Stimulated activated naive CD8-positive, alpha-beta T cell treated with anti-CD3 and anti-CD28 coated beads, Interleukin-15, amount 100 ng/mL, for 72 hours (primary cell): Measurements from ENCODE around the gene DDX20.
A peak's percentile ranks its signal among the peaks of the same experiment; 100 is the strongest.
"Not testable (repeated sequence)": the region's sequence is repeated elsewhere in the genome, so short reads cannot be mapped to it uniquely, and the experiment has no call there.

Experiments
- ATAC-seq: fragments of 150-1000 bp; cut with Tn5 transposase; 2 replicates; pipeline ENCODE4 v1.10.0; 2021; ENCODE audit warnings: mild to moderate bottlenecking, moderate library complexity
- DNase-seq, 2 donors: peaks; one replicate each; pipeline ENCODE4 v3.0.0; 2021 to 2022
- H3K27ac Mint-ChIP-seq, 2 donors: one replicate each; pipeline ENCODE4 v1.8.0; 2022; ENCODE audit warnings: mild to moderate bottlenecking in 2 of 2, mixed read lengths in 2 of 2, moderate library complexity in 2 of 2
- H3K27me3 Mint-ChIP-seq: one replicate; pipeline ENCODE4 v1.8.0; 2022; ENCODE audit warnings: mixed read lengths
- H3K4me1 Mint-ChIP-seq: one replicate; pipeline ENCODE4 v1.8.0; 2022; ENCODE audit warnings: mild to moderate bottlenecking, mixed read lengths
- H3K4me3 Mint-ChIP-seq, 2 donors: one replicate each; pipeline ENCODE4 v1.8.0; 2022; ENCODE audit warnings: mild to moderate bottlenecking in 2 of 2, mixed read lengths in 2 of 2, moderate library complexity in 1 of 2
- H3K9me3 Mint-ChIP-seq, 2 donors: one replicate each; pipeline ENCODE4 v1.8.0; 2022; ENCODE audit warnings: mixed read lengths in 2 of 2

Gene DDX20

GRCh38 chr1:111789666-111790316 is 34.1 kb downstream of the DDX20 start:
- Mint-ChIP-seq H3K4me1 (no peaks in the 10 kb centered on the region), H3K27me3 (peaks cover 21% of the 10 kb centered on the region), H3K4me3 (no peak overlapping the region), H3K27ac (no peak overlapping the region), H3K9me3 (no peaks in the 10 kb centered on the region)
- DNase-seq (no peak), ATAC-seq (no peak)

GRCh38 chr1:111791776-111792175 is 36.1 kb downstream of the DDX20 start:
- H3K27me3 Mint-ChIP-seq = peaks cover 21% of the 10 kb centered on the region
- no peak overlapping the region for H3K27ac Mint-ChIP-seq
- H3K4me3 Mint-ChIP-seq = no peak overlapping the region
- ATAC-seq = no peak
- H3K4me1 Mint-ChIP-seq = no peaks in the 10 kb centered on the region
- no peak for DNase-seq
- no peaks in the 10 kb centered on the region for H3K9me3 Mint-ChIP-seq

GRCh38 chr1:111792249-111792648 is 36.5 kb downstream of the DDX20 start:
- Mint-ChIP-seq H3K4me3 (no peak overlapping the region), H3K9me3 (no peaks in the 10 kb centered on the region), H3K27ac (no peak overlapping the region), H3K27me3 (peaks cover 21% of the 10 kb centered on the region), H3K4me1 (no peaks in the 10 kb centered on the region)
- ATAC-seq (no peak), DNase-seq (no peak)

- ATAC-seq (no peak), DNase-seq (no peak)
- Mint-ChIP-seq H3K27me3 (peaks cover 21% of the 10 kb centered on the region), H3K4me3 (no peak overlapping the region), H3K27ac (peak overlapping the region in 1 of 2 donors; percentile 22), H3K9me3 (no peaks in the 10 kb centered on the region), H3K4me1 (no peaks in the 10 kb centered on the region)
These were observed 38.2 kb downstream of the DDX20 start for GRCh38 chr1:111793923-111794322.

- ATAC-seq (no peak), DNase-seq (no peak)
- Mint-ChIP-seq H3K27me3 (peaks cover 21% of the 10 kb centered on the region), H3K9me3 (peaks cover 0 to 6% of the 10 kb centered on the region in 2 donors), H3K4me1 (no peaks in the 10 kb centered on the region), H3K4me3 (no peak overlapping the region), H3K27ac (no peak overlapping the region)
These were observed 39.7 kb downstream of the DDX20 start for GRCh38 chr1:111795401-111795800.

GRCh38 chr1:111798580-111798979 is 42.9 kb downstream of the DDX20 start:
- Mint-ChIP-seq H3K4me3 (no peak overlapping the region), H3K4me1 (no peaks in the 10 kb centered on the region), H3K9me3 (peaks cover 0 to 6% of the 10 kb centered on the region in 2 donors), H3K27me3 (no peaks in the 10 kb centered on the region), H3K27ac (no peak overlapping the region)
- DNase-seq = no peak
- ATAC-seq = no peak

- not testable (repeated sequence) for H3K27me3 Mint-ChIP-seq, ATAC-seq, H3K4me3 Mint-ChIP-seq, H3K27ac Mint-ChIP-seq, H3K4me1 Mint-ChIP-seq, DNase-seq, H3K9me3 Mint-ChIP-seq
These were observed 44.0 kb downstream of the DDX20 start for GRCh38 chr1:111799722-111800121.

GRCh38 chr1:111801071-111801850 is 45.6 kb downstream of the DDX20 start:
- Mint-ChIP-seq H3K27me3 (no peaks in the 10 kb centered on the region), H3K4me3 (no peak overlapping the region), H3K4me1 (no peaks in the 10 kb centered on the region), H3K27ac (peak overlapping the region in 1 of 2 donors; percentile 7), H3K9me3 (peaks cover 0 to 6% of the 10 kb centered on the region in 2 donors)
- ATAC-seq (no peak), DNase-seq (no peak)

- peaks cover 0 to 6% of the 10 kb centered on the region in 2 donors for H3K9me3 Mint-ChIP-seq
- no peaks in the 10 kb centered on the region for H3K27me3 Mint-ChIP-seq
- ATAC-seq (no peak), DNase-seq (no peak)
- no peaks in the 10 kb centered on the region for H3K4me1 Mint-ChIP-seq
- H3K4me3 Mint-ChIP-seq = no peak overlapping the region
- H3K27ac Mint-ChIP-seq = no peak overlapping the region
These were observed 46.4 kb downstream of the DDX20 start for GRCh38 chr1:111802110-111802509.

- Mint-ChIP-seq H3K4me1 (no peaks in the 10 kb centered on the region), H3K4me3 (no peak overlapping the region), H3K27me3 (no peaks in the 10 kb centered on the region), H3K9me3 (peaks cover 0 to 6% of the 10 kb centered on the region in 2 donors), H3K27ac (no peak overlapping the region)
- ATAC-seq = no peak
- no peak for DNase-seq
These were observed 47.3 kb downstream of the DDX20 start for GRCh38 chr1:111802984-111803383.

GRCh38 chr1:111803951-111804350 is 48.2 kb downstream of the DDX20 start:
- Mint-ChIP-seq H3K9me3 (peaks cover 0 to 6% of the 10 kb centered on the region in 2 donors), H3K4me1 (no peaks in the 10 kb centered on the region), H3K27ac (no peak overlapping the region), H3K4me3 (no peak overlapping the region), H3K27me3 (no peaks in the 10 kb centered on the region)
- no peak for DNase-seq
- no peak for ATAC-seq

GRCh38 chr1:111804776-111805175 is 49.1 kb downstream of the DDX20 start:
- no peak for ATAC-seq
- DNase-seq = no peak
- H3K27ac Mint-ChIP-seq = no peak overlapping the region
- H3K27me3 Mint-ChIP-seq = no peaks in the 10 kb centered on the region
- peaks cover 0 to under 1% of the 10 kb centered on the region in 2 donors for H3K9me3 Mint-ChIP-seq
- no peaks in the 10 kb centered on the region for H3K4me1 Mint-ChIP-seq
- no peak overlapping the region for H3K4me3 Mint-ChIP-seq

GRCh38 chr1:111805251-111805650 is 49.5 kb downstream of the DDX20 start:
- H3K4me1 Mint-ChIP-seq = no peaks in the 10 kb centered on the region
- DNase-seq = no peak
- H3K27ac Mint-ChIP-seq = no peak overlapping the region
- ATAC-seq = no peak
- H3K27me3 Mint-ChIP-seq = no peaks in the 10 kb centered on the region
- H3K4me3 Mint-ChIP-seq = no peak overlapping the region
- no peaks in the 10 kb centered on the region for H3K9me3 Mint-ChIP-seq

- Mint-ChIP-seq H3K27ac (no peak overlapping the region), H3K4me1 (no peaks in the 10 kb centered on the region), H3K4me3 (no peak overlapping the region), H3K27me3 (no peaks in the 10 kb centered on the region), H3K9me3 (no peaks in the 10 kb centered on the region)
- no peak for ATAC-seq
- DNase-seq = no peak
These were observed 56.2 kb downstream of the DDX20 start for GRCh38 chr1:111811891-111812290.

GRCh38 chr1:111812306-111812705 is 56.6 kb downstream of the DDX20 start:
- H3K4me1 Mint-ChIP-seq = no peaks in the 10 kb centered on the region
- no peak overlapping the region for H3K27ac Mint-ChIP-seq
- no peak for DNase-seq
- H3K4me3 Mint-ChIP-seq = no peak overlapping the region
- H3K27me3 Mint-ChIP-seq = no peaks in the 10 kb centered on the region
- ATAC-seq = no peak
- H3K9me3 Mint-ChIP-seq = no peaks in the 10 kb centered on the region

- no peak overlapping the region for H3K4me3 Mint-ChIP-seq
- DNase-seq (no peak), ATAC-seq (no peak)
- no peaks in the 10 kb centered on the region for H3K27me3 Mint-ChIP-seq
- H3K27ac Mint-ChIP-seq = no peak overlapping the region
- H3K9me3 Mint-ChIP-seq = no peaks in the 10 kb centered on the region
- H3K4me1 Mint-ChIP-seq = no peaks in the 10 kb centered on the region
These were observed 58.0 kb downstream of the DDX20 start for GRCh38 chr1:111813440-111814304.
